Naive thymus-derived CD8-positive, alpha-beta T cell (primary cell): Measurements from ENCODE around the gene NRXN2. TPM values are rescaled to one million over a fixed set of nuclear protein-coding genes. Genes with fewer than 3 reads are reported as not detected.

Experiments used
- ATAC-seq, 2 donors: fragments of 150-1000 bp; cut with Tn5 transposase in 1 of 2; sonication (Bioruptor Pico), chemical (Tn5 transposase) in 1 of 2; 1 replicate in 1 of 2; 2 replicates in 1 of 2; pipeline ENCODE4 v1.10.0; 2021; ENCODE audit warnings: mild to moderate bottlenecking in 2 of 2, moderate library complexity in 2 of 2
- POLR2A ChIA-PET: fragments of 350-600 bp; sonication (Branson Sonifier 250); formaldehyde crosslinking; loops from one replicate; lab custom pipeline; 2021; ENCODE audit warnings: antibody characterized with exemption; lab: Charles Lee
- DNase-seq, 10 donors: peaks; one replicate each; pipeline versions ENCODE4 v3.0.0 to v3.0.0-alpha.2; 2020 to 2022
- H3K27ac Mint-ChIP-seq, 10 donors: one replicate each; pipeline ENCODE4 v1.8.0; 2020 to 2022; ENCODE audit warnings: mild to moderate bottlenecking in 10 of 10, mixed read lengths in 10 of 10, moderate library complexity in 4 of 10, inconsistent platforms in 1 of 10
- H3K27me3 Mint-ChIP-seq, 5 donors: one replicate each; pipeline ENCODE4 v1.8.0; 2021 to 2022; ENCODE audit warnings: mixed read lengths in 5 of 5
- H3K36me3 Mint-ChIP-seq, 3 donors: one replicate each; pipeline ENCODE4 v1.8.0; 2020 to 2022; ENCODE audit warnings: mixed read lengths in 3 of 3, mild to moderate bottlenecking in 2 of 3, inconsistent platforms in 1 of 3
- H3K4me1 Mint-ChIP-seq, 4 donors: one replicate each; pipeline ENCODE4 v1.8.0; 2021 to 2022; ENCODE audit warnings: mixed read lengths in 4 of 4
- H3K4me3 Mint-ChIP-seq, 10 donors: one replicate each; pipeline ENCODE4 v1.8.0; 2020 to 2022; ENCODE audit warnings: mild to moderate bottlenecking in 10 of 10, mixed read lengths in 10 of 10, moderate library complexity in 6 of 10, inconsistent platforms in 1 of 10
- H3K9me3 Mint-ChIP-seq, 9 donors: one replicate each; pipeline ENCODE4 v1.8.0; 2020 to 2022; ENCODE audit warnings: mixed read lengths in 9 of 9, mild to moderate bottlenecking in 3 of 9, inconsistent platforms in 1 of 9, moderate library complexity in 1 of 9
- polyA plus RNA-seq, 3 donors: library from polyadenylated mRNA; unstranded; fragments of 300-500 nt; fragmentation: Illumina TruSeq; gene quantifications; one replicate each; pipeline ENCODE4 v1.2.3, GENCODE V29; 2021
- total RNA-seq, 8 experiments: library from RNA in 2 of 8; stranded (reverse) in 2 of 8; gene quantifications; one replicate each; pipeline ENCODE4 v1.2.3 and lab custom pipeline; 2021 to 2026

NRXN2 gene
- total and polyA plus RNA-seq, 5 experiments from 2014 or later, result 0.21 TPM; not detected in 4

- ATAC-seq, result no peak
- Mint-ChIP-seq H3K4me1 (peaks cover 18 to 24% (median 24%) of the 10 kb centered on the region in 4 donors), H3K27ac (peak overlapping the region in 5 of 10 donors; percentile 61 to 86 (median 71)), H3K4me3 (no peak overlapping the region), H3K27me3 (peaks cover 0 to 13% (median 8%) of the 10 kb centered on the region in 5 donors), H3K36me3 (peaks cover 0 to 46% (median 11%) of the 10 kb centered on the region in 3 donors), H3K9me3 (no peaks in the 10 kb centered on the region)
- no peak for DNase-seq
- POLR2A ChIA-PET, result interaction anchor here (1.2 to 2.1 kb wide), 5 partner anchors 13 to 53 kb away, joined by 5 to 10 read pairs (median 7); no protein-coding TSS in a partner anchor
Observed at GRCh38 chr11:64726211-64726641, 3.2 kb upstream of the NRXN2 start.

- Mint-ChIP-seq H3K27me3 (peaks cover 3 to 24% (median 21%) of the 10 kb centered on the region in 5 donors), H3K4me3 (peak overlapping the region in 6 of 10 donors; percentile 5 to 57 (median 32)), H3K4me1 (peaks cover 22 to 24% (median 23%) of the 10 kb centered on the region in 4 donors), H3K27ac (peak overlapping the region in 9 of 10 donors; percentile 60 to 86 (median 75)), H3K36me3 (peaks cover 0 to 34% (median 11%) of the 10 kb centered on the region in 3 donors), H3K9me3 (no peaks in the 10 kb centered on the region)
- peak in 1 of 10 donors; percentile 38 for DNase-seq
- POLR2A ChIA-PET, result interaction anchor here (0.6 to 1.6 kb wide), 6 partner anchors 14 to 416 kb away, joined by 3 to 10 read pairs (median 5); no protein-coding TSS in a partner anchor
- ATAC-seq, result no peak
Observed at GRCh38 chr11:64724863-64725532, 2.0 kb upstream of the NRXN2 start.

GRCh38 chr11:64723907-64724862 lies 1.2 kb upstream of the NRXN2 start:
- Mint-ChIP-seq H3K27ac (peak overlapping the region in 8 of 10 donors; percentile 13 to 81 (median 54)), H3K9me3 (no peaks in the 10 kb centered on the region), H3K4me1 (peaks cover 22 to 24% (median 23%) of the 10 kb centered on the region in 4 donors), H3K36me3 (peaks cover 0 to 26% (median 8%) of the 10 kb centered on the region in 3 donors), H3K4me3 (peak overlapping the region in 9 of 10 donors; percentile 62 to 80 (median 70)), H3K27me3 (peaks cover 3 to 30% (median 21%) of the 10 kb centered on the region in 5 donors)
- ATAC-seq (no peak), DNase-seq (peak in 1 of 10 donors; percentile 21)
- POLR2A ChIA-PET, result interaction anchor here (1.4 to 1.6 kb wide), 2 partner anchors 16 to 18 kb away, joined by 3 to 5 read pairs; no protein-coding TSS in a partner anchor

GRCh38 chr11:64722141-64723065 lies 594 bp downstream of the NRXN2 start:
- no peaks in the 10 kb centered on the region for H3K9me3 Mint-ChIP-seq
- ATAC-seq (no peak), DNase-seq (no peak)
- H3K27me3 Mint-ChIP-seq, result peaks cover 6 to 42% (median 29%) of the 10 kb centered on the region in 5 donors
- peak overlapping the region; percentile 24 to 64 (median 44) for H3K4me3 Mint-ChIP-seq
- H3K4me1 Mint-ChIP-seq, result peaks cover 20 to 24% (median 23%) of the 10 kb centered on the region in 4 donors
- peak overlapping the region in 3 of 10 donors; percentile 9 to 79 (median 40) for H3K27ac Mint-ChIP-seq
- H3K36me3 Mint-ChIP-seq, result peaks cover 0 to 9% (median 0%) of the 10 kb centered on the region in 3 donors
- POLR2A ChIA-PET, result interaction anchor here (0.7 kb wide), 1 partner anchor 19 kb away, joined by 4 read pairs; no protein-coding TSS in a partner anchor

- DNase-seq (no peak), ATAC-seq (no peak)
- H3K9me3 Mint-ChIP-seq, result no peaks in the 10 kb centered on the region
- peak overlapping the region in 1 of 10 donors; percentile 43 for H3K27ac Mint-ChIP-seq
- peaks cover 18 to 24% (median 22%) of the 10 kb centered on the region in 4 donors for H3K4me1 Mint-ChIP-seq
- POLR2A ChIA-PET, result no interaction called here
- peak overlapping the region in 1 of 10 donors; percentile 10 for H3K4me3 Mint-ChIP-seq
- H3K36me3 Mint-ChIP-seq, result no peaks in the 10 kb centered on the region
- H3K27me3 Mint-ChIP-seq, result peaks cover 8 to 52% (median 38%) of the 10 kb centered on the region in 5 donors
Observed at GRCh38 chr11:64721359-64721699, 1.7 kb downstream of the NRXN2 start.

- peaks cover 12 to 58% (median 43%) of the 10 kb centered on the region in 5 donors for H3K27me3 Mint-ChIP-seq
- H3K9me3 Mint-ChIP-seq, result no peaks in the 10 kb centered on the region
- POLR2A ChIA-PET, result no interaction called here
- ATAC-seq, result no peak
- DNase-seq, result no peak
- H3K36me3 Mint-ChIP-seq, result no peaks in the 10 kb centered on the region
- peak overlapping the region in 3 of 10 donors; percentile 30 to 63 (median 37) for H3K4me3 Mint-ChIP-seq
- H3K4me1 Mint-ChIP-seq, result peaks cover 18 to 24% (median 21%) of the 10 kb centered on the region in 4 donors
- peak overlapping the region in 3 of 10 donors; percentile 46 to 69 (median 51) for H3K27ac Mint-ChIP-seq
Observed at GRCh38 chr11:64720640-64721358, 2.2 kb downstream of the NRXN2 start.

- Mint-ChIP-seq H3K27me3 (peaks cover 16 to 64% (median 49%) of the 10 kb centered on the region in 5 donors), H3K4me3 (peak overlapping the region in 1 of 10 donors; percentile 37), H3K4me1 (peaks cover 14 to 18% (median 16%) of the 10 kb centered on the region in 4 donors), H3K27ac (peak overlapping the region in 1 of 10 donors; percentile 53), H3K9me3 (no peaks in the 10 kb centered on the region), H3K36me3 (no peaks in the 10 kb centered on the region)
- ATAC-seq (no peak), DNase-seq (no peak)
- POLR2A ChIA-PET, result no interaction called here
Observed at GRCh38 chr11:64720167-64720566, 2.8 kb downstream of the NRXN2 start.

- Mint-ChIP-seq H3K4me1 (peaks cover 7 to 14% (median 11%) of the 10 kb centered on the region in 4 donors), H3K36me3 (no peaks in the 10 kb centered on the region), H3K27ac (no peak overlapping the region), H3K27me3 (peaks cover 20 to 72% (median 56%) of the 10 kb centered on the region in 5 donors), H3K9me3 (no peaks in the 10 kb centered on the region), H3K4me3 (no peak overlapping the region)
- no peak for DNase-seq
- ATAC-seq, result no peak
- POLR2A ChIA-PET, result no interaction called here
Observed at GRCh38 chr11:64719406-64719805, 3.6 kb downstream of the NRXN2 start.

- no peak overlapping the region for H3K4me3 Mint-ChIP-seq
- DNase-seq, result no peak
- POLR2A ChIA-PET, result no interaction called here
- H3K27ac Mint-ChIP-seq, result peak overlapping the region in 1 of 10 donors; percentile 77
- peaks cover 0 to 6% (median 0%) of the 10 kb centered on the region in 3 donors for H3K36me3 Mint-ChIP-seq
- no peaks in the 10 kb centered on the region for H3K9me3 Mint-ChIP-seq
- peaks cover 20 to 78% (median 63%) of the 10 kb centered on the region in 5 donors for H3K27me3 Mint-ChIP-seq
- ATAC-seq, result no peak
- H3K4me1 Mint-ChIP-seq, result peaks cover 5 to 14% (median 8%) of the 10 kb centered on the region in 4 donors
Observed at GRCh38 chr11:64718780-64719124, 4.2 kb downstream of the NRXN2 start.

- Mint-ChIP-seq H3K4me1 (peaks cover 4 to 11% (median 6%) of the 10 kb centered on the region in 4 donors), H3K27me3 (peaks cover 20 to 78% (median 64%) of the 10 kb centered on the region in 5 donors), H3K4me3 (no peak overlapping the region), H3K36me3 (peaks cover 0 to 6% (median 0%) of the 10 kb centered on the region in 3 donors), H3K27ac (no peak overlapping the region), H3K9me3 (no peaks in the 10 kb centered on the region)
- DNase-seq, result no peak
- no peak for ATAC-seq
- POLR2A ChIA-PET, result no interaction called here
Observed at GRCh38 chr11:64718084-64718779, 4.8 kb downstream of the NRXN2 start.
